MM.1S (cell line): ENCODE data around the gene ACP1.

ENCODE experiments used
- DNase-seq: peaks from one replicate; pipeline ENCODE4 v3.0.0-alpha.2; 2015
- H2AFZ ChIP-seq: fragments of 300-600 bp; sonication (generic); 2 replicates; pipeline ENCODE4 v1.6.0; 2016; ENCODE audit warnings: antibody characterized with exemption, low read length
- H3F3A ChIP-seq: fragments of 300-600 bp; sonication (generic); 2 replicates; pipeline ENCODE4 v1.6.1; 2016; ENCODE audit warnings: mild to moderate bottlenecking, antibody characterized with exemption, low read length, moderate library complexity, mixed read lengths; ENCODE audit not compliant: insufficient read depth
- H3K27ac ChIP-seq: fragments of 300-600 bp; sonication (generic); 2 replicates; pipeline ENCODE4 v1.5.1; 2016; ENCODE audit warnings: mild to moderate bottlenecking, low read length
- H3K27me3 ChIP-seq: fragments of 300-600 bp; sonication (generic); replicated peaks from 2 replicates; pipeline ENCODE4 v1.6.0; 2016; ENCODE audit warnings: low read length; ENCODE audit not compliant: insufficient read depth
- H3K36me3 ChIP-seq: fragments of 300-600 bp; sonication (generic); replicated peaks from 2 replicates; pipeline ENCODE4 v1.6.1; 2016; ENCODE audit warnings: mild to moderate bottlenecking, low read length, mixed read lengths; ENCODE audit not compliant: insufficient read depth
- H3K4me1 ChIP-seq: fragments of 300-600 bp; sonication (generic); 2 replicates; pipeline ENCODE4 v1.6.1; 2016; ENCODE audit warnings: low read length, mixed read lengths
- H3K4me2 ChIP-seq: fragments of 300-600 bp; sonication (generic); 2 replicates; pipeline ENCODE4 v1.6.0; 2016; ENCODE audit warnings: low read depth, low read length
- H3K4me3 ChIP-seq: fragments of 300-600 bp; sonication (generic); 2 replicates; pipeline ENCODE4 v1.5.1; 2016; ENCODE audit warnings: low read length, mixed read lengths
- H3K79me2 ChIP-seq: fragments of 300-600 bp; sonication (generic); 2 replicates; pipeline ENCODE4 v1.6.1; 2016; ENCODE audit warnings: mixed run types, low read length, mixed read lengths
- H3K9ac ChIP-seq: fragments of 300-600 bp; sonication (generic); 2 replicates; pipeline ENCODE4 v1.6.1; 2016; ENCODE audit warnings: low read length, mixed read lengths
- H3K9me2 ChIP-seq: fragments of 300-600 bp; sonication (generic); replicated peaks from 2 replicates; pipeline ENCODE4 v1.6.1; 2016; ENCODE audit warnings: mild to moderate bottlenecking, low read length, mixed read lengths; ENCODE audit not compliant: insufficient read depth
- H3K9me3 ChIP-seq: fragments of 300-600 bp; sonication (generic); replicated peaks from 2 replicates; pipeline ENCODE4 v1.6.1; 2016; ENCODE audit warnings: mild to moderate bottlenecking, low read length, mixed read lengths; ENCODE audit not compliant: insufficient read depth
- H4K20me1 ChIP-seq: fragments of 300-600 bp; sonication (generic); 2 replicates; pipeline ENCODE4 v1.6.1; 2016; ENCODE audit warnings: mild to moderate bottlenecking, low read length, moderate library complexity, mixed read lengths; ENCODE audit not compliant: insufficient read depth
- EZH2 ChIP-seq: fragments of 300-600 bp; sonication (generic); optimal IDR thresholded peaks from 2 replicates; pipeline ENCODE3; 2017; ENCODE audit warnings: low read depth, mild to moderate bottlenecking, antibody characterized with exemption, low read length, mixed read lengths
- EZH2phosphoT487 ChIP-seq: fragments of 300-600 bp; sonication (generic); IDR thresholded peaks from 2 replicates; pipeline ENCODE4 v1.6.1; 2018; ENCODE audit warnings: antibody characterized with exemption, low read length
- TF ChIP-seq, protein P1 (sequence below): fragments of 300-600 bp; sonication (generic); IDR thresholded peaks from 2 replicates; pipeline ENCODE4 v1.5.1; 2016; ENCODE audit warnings: antibody characterized with exemption, low read length, mixed read lengths

ACP1 gene

GRCh38 chr2:223971-224760 is 40.6 kb upstream of the ACP1 start:
- Histone ChIP-seq H3K27ac (no peak overlapping the region), H3K27me3 (no peaks in the 10 kb centered on the region), H3K4me3 (no peak overlapping the region), H3K4me2 (no peak overlapping the region), H4K20me1 (no peaks in the 10 kb centered on the region), H3K36me3 (no peaks in the 10 kb centered on the region), H3F3A (no peaks in the 10 kb centered on the region), H2AFZ (no peak overlapping the region), H3K9me2 (no peaks in the 10 kb centered on the region), H3K79me2 (no peaks in the 10 kb centered on the region), H3K4me1 (no peaks in the 10 kb centered on the region), H3K9me3 (no peaks in the 10 kb centered on the region), H3K9ac (no peak overlapping the region)
- TF ChIP-seq, protein P1, sequence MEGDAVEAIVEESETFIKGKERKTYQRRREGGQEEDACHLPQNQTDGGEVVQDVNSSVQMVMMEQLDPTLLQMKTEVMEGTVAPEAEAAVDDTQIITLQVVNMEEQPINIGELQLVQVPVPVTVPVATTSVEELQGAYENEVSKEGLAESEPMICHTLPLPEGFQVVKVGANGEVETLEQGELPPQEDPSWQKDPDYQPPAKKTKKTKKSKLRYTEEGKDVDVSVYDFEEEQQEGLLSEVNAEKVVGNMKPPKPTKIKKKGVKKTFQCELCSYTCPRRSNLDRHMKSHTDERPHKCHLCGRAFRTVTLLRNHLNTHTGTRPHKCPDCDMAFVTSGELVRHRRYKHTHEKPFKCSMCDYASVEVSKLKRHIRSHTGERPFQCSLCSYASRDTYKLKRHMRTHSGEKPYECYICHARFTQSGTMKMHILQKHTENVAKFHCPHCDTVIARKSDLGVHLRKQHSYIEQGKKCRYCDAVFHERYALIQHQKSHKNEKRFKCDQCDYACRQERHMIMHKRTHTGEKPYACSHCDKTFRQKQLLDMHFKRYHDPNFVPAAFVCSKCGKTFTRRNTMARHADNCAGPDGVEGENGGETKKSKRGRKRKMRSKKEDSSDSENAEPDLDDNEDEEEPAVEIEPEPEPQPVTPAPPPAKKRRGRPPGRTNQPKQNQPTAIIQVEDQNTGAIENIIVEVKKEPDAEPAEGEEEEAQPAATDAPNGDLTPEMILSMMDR = no peak
- TF ChIP-seq EZH2phosphoT487 = no peak
- TF ChIP-seq EZH2 = no peak
- DNase-seq = no peak

GRCh38 chr2:228115-228514 is 36.6 kb upstream of the ACP1 start:
- no peak for TF ChIP-seq EZH2phosphoT487
- TF ChIP-seq, protein P1 = no peak
- TF ChIP-seq EZH2 = no peak
- DNase-seq = no peak
- H3K4me2 ChIP-seq = no peak overlapping the region
- no peaks in the 10 kb centered on the region for H3K4me1 ChIP-seq
- no peak overlapping the region for H2AFZ ChIP-seq
- no peaks in the 10 kb centered on the region for H3K79me2 ChIP-seq
- no peaks in the 10 kb centered on the region for H3K9me2 ChIP-seq
- H3F3A ChIP-seq = no peaks in the 10 kb centered on the region
- H3K9ac ChIP-seq = no peak overlapping the region
- no peaks in the 10 kb centered on the region for H4K20me1 ChIP-seq
- H3K27ac ChIP-seq = no peak overlapping the region
- no peaks in the 10 kb centered on the region for H3K9me3 ChIP-seq
- no peaks in the 10 kb centered on the region for H3K36me3 ChIP-seq
- H3K4me3 ChIP-seq = no peak overlapping the region
- H3K27me3 ChIP-seq = no peaks in the 10 kb centered on the region

- DNase-seq = no peak
- H3K36me3 ChIP-seq = no peaks in the 10 kb centered on the region
Measured at GRCh38 chr2:228518-229278, 36.0 kb upstream of the ACP1 start.

More at GRCh38 chr2:228518-229278, 36.0 kb upstream of the ACP1 start:
- no peak overlapping the region for H2AFZ ChIP-seq
- H3K9me2 ChIP-seq = no peaks in the 10 kb centered on the region
- no peak overlapping the region for H3K9ac ChIP-seq
- H3K4me1 ChIP-seq = no peaks in the 10 kb centered on the region
- no peaks in the 10 kb centered on the region for H4K20me1 ChIP-seq
- no peaks in the 10 kb centered on the region for H3F3A ChIP-seq
- TF ChIP-seq, protein P1 = no peak
- TF ChIP-seq EZH2 (no peak), EZH2phosphoT487 (no peak)
- H3K4me2 ChIP-seq = no peak overlapping the region
- H3K79me2 ChIP-seq = no peaks in the 10 kb centered on the region
- H3K9me3 ChIP-seq = no peaks in the 10 kb centered on the region
- H3K27me3 ChIP-seq = no peaks in the 10 kb centered on the region
- H3K27ac ChIP-seq = no peak overlapping the region
- no peak overlapping the region for H3K4me3 ChIP-seq
